ENCODE measurements around the gene GOLGA8R.
A peak's percentile ranks its signal among the peaks of the same experiment; 100 is the strongest.
"Not testable (repeated sequence)": the region's sequence is repeated elsewhere in the genome, so short reads cannot be mapped to it uniquely, and the experiment has no call there.

The GOLGA8R gene

GRCh38 chr15:30414160-30414559, at the start of gene GOLGA8R:
Gene GOLGA8R (minus strand): TSS chr15:30414260. CDS start chr15:30414162, 98 bp downstream.
- DNase-seq (ENCODE audit: low spot score); H3K4me3 Mint-ChIP-seq; H3K4me1 Mint-ChIP-seq (ENCODE audit: low read depth); H3K27me3 Mint-ChIP-seq (ENCODE audit: low read depth); H3K27ac Mint-ChIP-seq; H3K36me3 Mint-ChIP-seq (ENCODE audit: low read depth); H3K9me3 Mint-ChIP-seq: not testable (repeated sequence)

- not testable (repeated sequence) for H3K4me3 Mint-ChIP-seq; H3K27ac Mint-ChIP-seq; H3K36me3 Mint-ChIP-seq (ENCODE audit: low read depth); H3K4me1 Mint-ChIP-seq (ENCODE audit: low read depth); DNase-seq (ENCODE audit: low spot score); H3K9me3 Mint-ChIP-seq; H3K27me3 Mint-ChIP-seq (ENCODE audit: low read depth)
Measured at GRCh38 chr15:30463849-30464248, 49.8 kb upstream of the GOLGA8R start.

- H3K4me3 Mint-ChIP-seq; H3K9me3 Mint-ChIP-seq; H3K27ac Mint-ChIP-seq; H3K27me3 Mint-ChIP-seq (ENCODE audit: low read depth); H3K4me1 Mint-ChIP-seq (ENCODE audit: low read depth); DNase-seq (ENCODE audit: low spot score); H3K36me3 Mint-ChIP-seq (ENCODE audit: low read depth): not testable (repeated sequence)
Measured at GRCh38 chr15:30462176-30462575, 48.1 kb upstream of the GOLGA8R start.

GRCh38 chr15:30452702-30453101, 38.6 kb upstream of the GOLGA8R start:
- not testable (repeated sequence) for H3K27ac Mint-ChIP-seq; DNase-seq (ENCODE audit: low spot score); H3K4me3 Mint-ChIP-seq; H3K27me3 Mint-ChIP-seq (ENCODE audit: low read depth); H3K9me3 Mint-ChIP-seq; H3K36me3 Mint-ChIP-seq (ENCODE audit: low read depth); H3K4me1 Mint-ChIP-seq (ENCODE audit: low read depth)

- not testable (repeated sequence) for H3K36me3 Mint-ChIP-seq (ENCODE audit: low read depth); H3K9me3 Mint-ChIP-seq; H3K4me1 Mint-ChIP-seq (ENCODE audit: low read depth); H3K4me3 Mint-ChIP-seq; DNase-seq (ENCODE audit: low spot score); H3K27ac Mint-ChIP-seq; H3K27me3 Mint-ChIP-seq (ENCODE audit: low read depth)
Measured at GRCh38 chr15:30438348-30438747, 24.3 kb upstream of the GOLGA8R start.

GRCh38 chr15:30435878-30436277, 21.8 kb upstream of the GOLGA8R start:
- H3K4me3 Mint-ChIP-seq; H3K9me3 Mint-ChIP-seq; H3K4me1 Mint-ChIP-seq (ENCODE audit: low read depth); H3K36me3 Mint-ChIP-seq (ENCODE audit: low read depth); H3K27ac Mint-ChIP-seq; DNase-seq (ENCODE audit: low spot score); H3K27me3 Mint-ChIP-seq (ENCODE audit: low read depth): not testable (repeated sequence)

- not testable (repeated sequence) for H3K27me3 Mint-ChIP-seq (ENCODE audit: low read depth); H3K36me3 Mint-ChIP-seq (ENCODE audit: low read depth); DNase-seq (ENCODE audit: low spot score); H3K27ac Mint-ChIP-seq; H3K4me1 Mint-ChIP-seq (ENCODE audit: low read depth); H3K4me3 Mint-ChIP-seq; H3K9me3 Mint-ChIP-seq
Measured at GRCh38 chr15:30420723-30421122, 6.7 kb upstream of the GOLGA8R start.

GRCh38 chr15:30407636-30408035, 6.4 kb downstream of the GOLGA8R start:
- H3K36me3 Mint-ChIP-seq (ENCODE audit: low read depth); H3K4me3 Mint-ChIP-seq; H3K27ac Mint-ChIP-seq; H3K27me3 Mint-ChIP-seq (ENCODE audit: low read depth); DNase-seq (ENCODE audit: low spot score); H3K9me3 Mint-ChIP-seq; H3K4me1 Mint-ChIP-seq (ENCODE audit: low read depth): not testable (repeated sequence)

GRCh38 chr15:30398988-30399387, 15.1 kb downstream of the GOLGA8R start:
- not testable (repeated sequence) for H3K36me3 Mint-ChIP-seq (ENCODE audit: low read depth)
- DNase-seq (ENCODE audit: low spot score): peak; percentile 27

GRCh38 chr15:30393664-30393991, 20.4 kb downstream of the GOLGA8R start:
- H3K27me3 Mint-ChIP-seq (ENCODE audit: low read depth); DNase-seq (ENCODE audit: low spot score); H3K36me3 Mint-ChIP-seq (ENCODE audit: low read depth); H3K4me1 Mint-ChIP-seq (ENCODE audit: low read depth); H3K4me3 Mint-ChIP-seq; H3K9me3 Mint-ChIP-seq; H3K27ac Mint-ChIP-seq: not testable (repeated sequence)

More at GRCh38 chr15:30398988-30399387, 15.1 kb downstream of the GOLGA8R start:
- H3K4me3 Mint-ChIP-seq; H3K9me3 Mint-ChIP-seq; H3K27ac Mint-ChIP-seq; H3K4me1 Mint-ChIP-seq (ENCODE audit: low read depth); H3K27me3 Mint-ChIP-seq (ENCODE audit: low read depth): not testable (repeated sequence)

- H3K9me3 Mint-ChIP-seq; H3K27me3 Mint-ChIP-seq (ENCODE audit: low read depth); H3K36me3 Mint-ChIP-seq (ENCODE audit: low read depth); H3K27ac Mint-ChIP-seq; H3K4me1 Mint-ChIP-seq (ENCODE audit: low read depth); H3K4me3 Mint-ChIP-seq; DNase-seq (ENCODE audit: low spot score): not testable (repeated sequence)
Measured at GRCh38 chr15:30392766-30393663, 21.0 kb downstream of the GOLGA8R start, which contains the start of gene CHRFAM7A. Gene CHRFAM7A (minus strand): TSS chr15:30393540. CDS start chr15:30383351, 10,189 bp downstream.

GRCh38 chr15:30386318-30386887, 27.7 kb downstream of the GOLGA8R start:
- not testable (repeated sequence) for H3K36me3 Mint-ChIP-seq (ENCODE audit: low read depth); H3K4me3 Mint-ChIP-seq; H3K27ac Mint-ChIP-seq; H3K27me3 Mint-ChIP-seq (ENCODE audit: low read depth); H3K4me1 Mint-ChIP-seq (ENCODE audit: low read depth); H3K9me3 Mint-ChIP-seq; DNase-seq (ENCODE audit: low spot score)

- not testable (repeated sequence) for H3K27me3 Mint-ChIP-seq (ENCODE audit: low read depth); DNase-seq (ENCODE audit: low spot score); H3K4me3 Mint-ChIP-seq; H3K27ac Mint-ChIP-seq; H3K36me3 Mint-ChIP-seq (ENCODE audit: low read depth); H3K4me1 Mint-ChIP-seq (ENCODE audit: low read depth); H3K9me3 Mint-ChIP-seq
Measured at GRCh38 chr15:30377082-30377413, 37.0 kb downstream of the GOLGA8R start.

GRCh38 chr15:30376375-30377081, 37.5 kb downstream of the GOLGA8R start:
- H3K4me1 Mint-ChIP-seq (ENCODE audit: low read depth); H3K27me3 Mint-ChIP-seq (ENCODE audit: low read depth); H3K4me3 Mint-ChIP-seq; H3K27ac Mint-ChIP-seq; DNase-seq (ENCODE audit: low spot score); H3K36me3 Mint-ChIP-seq (ENCODE audit: low read depth); H3K9me3 Mint-ChIP-seq: not testable (repeated sequence)

Measured in T-helper 2 cell treated with Interferon-gamma antibody and Interleukin-4, amounts not matched to agents 5 μg/mL and 100 μg/mL, for 36 hours (primary cell).